PFSK-1 (cell line): ENCODE measurements around the gene NUDT2.

Experiments
- FOXP2 ChIP-seq: optimal IDR thresholded peaks from 2 replicates; pipeline ENCODE3; 2011; ENCODE audit warnings: borderline replicate concordance, control low read depth, inconsistent platforms; ENCODE audit not compliant: insufficient read depth; ENCODE audit errors: extremely low read length, extremely low read depth
- POLR2AphosphoS5 ChIP-seq: IDR thresholded peaks from 2 replicates; pipeline ENCODE4 v1.6.1; 2012; ENCODE audit warnings: low read depth, mild to moderate bottlenecking, control low read depth, low read length, moderate library complexity
- REST ChIP-seq, 2 experiments: IDR thresholded peaks; 2 replicates each; pipeline versions ENCODE4 v1.6.1 to v1.8.0; 2011 to 2012; ENCODE audit warnings: low read depth in 2 of 2, low read length in 2 of 2, control low read depth in 1 of 2, inconsistent platforms in 1 of 2, mild to moderate bottlenecking in 1 of 2, moderate library complexity in 1 of 2; ENCODE audit not compliant: insufficient read depth in 1 of 2
- SIN3A ChIP-seq: IDR thresholded peaks from 2 replicates; pipeline ENCODE4 v1.6.1; 2012; ENCODE audit warnings: mild to moderate bottlenecking, low read length, moderate library complexity, borderline replicate concordance; ENCODE audit not compliant: insufficient read depth
- TAF1 ChIP-seq: IDR thresholded peaks from 2 replicates; pipeline ENCODE4 v1.6.1; 2012; ENCODE audit warnings: low read length, control low read depth, borderline replicate concordance; ENCODE audit not compliant: insufficient read depth

Gene NUDT2

GRCh38 chr9:34385561-34386230, 56.3 kb downstream of the NUDT2 start:
- TF ChIP-seq REST (IDR thresholded peaks at IDR 0.05; ENCODE audit: insufficient read depth in 1 of 2, low read depth in 2 of 2, low read length in 2 of 2) = no peak
- TF ChIP-seq POLR2AphosphoS5 = no peak
- no peak for TF ChIP-seq SIN3A
- no peak for TF ChIP-seq TAF1
- TF ChIP-seq FOXP2 = no peak

GRCh38 chr9:34386656-34387055, 57.3 kb downstream of the NUDT2 start:
- no peak for TF ChIP-seq POLR2AphosphoS5

- no peak for TF ChIP-seq FOXP2
- TF ChIP-seq TAF1 = no peak
- no peak for TF ChIP-seq POLR2AphosphoS5
- no peak for TF ChIP-seq SIN3A
- no peak for TF ChIP-seq REST (IDR thresholded peaks at IDR 0.05; ENCODE audit: insufficient read depth in 1 of 2, low read depth in 2 of 2, low read length in 2 of 2)
These were observed 57.9 kb downstream of the NUDT2 start for GRCh38 chr9:34387239-34387638.

GRCh38 chr9:34392511-34392910, 63.1 kb downstream of the NUDT2 start:
- TF ChIP-seq SIN3A = no peak
- TF ChIP-seq POLR2AphosphoS5 = no peak
- TF ChIP-seq REST (IDR thresholded peaks at IDR 0.05; ENCODE audit: insufficient read depth in 1 of 2, low read depth in 2 of 2, low read length in 2 of 2) = no peak
- TF ChIP-seq TAF1 = no peak
- TF ChIP-seq FOXP2 = no peak
